ENCODE measurements around the gene RP2. TPM values are rescaled to one million over a fixed set of nuclear protein-coding genes. Genes with fewer than 3 reads are reported as not detected.

The RP2 gene
- 8.7 TPM for polyA plus RNA-seq

GRCh38 chrX:46836701-46837557, at the start of gene RP2:
Gene RP2 (plus strand): TSS chrX:46837043. CDS start chrX:46837101, 58 bp downstream.
- H3K36me3 Mint-ChIP-seq, result no peaks in the 10 kb centered on the region
- peak within 1 kb of the TSS; percentile 93 to 99 (median 96) for H3K4me3 Mint-ChIP-seq
- peak within 1 kb of the TSS; percentile 96 to 98 (median 97) for H3K27ac Mint-ChIP-seq
- peaks cover 8 to 15% (median 10%) of the 10 kb centered on the region in 3 donors for H3K4me1 Mint-ChIP-seq
- no peaks in the 10 kb centered on the region for H3K9me3 Mint-ChIP-seq
- H3K27me3 Mint-ChIP-seq, result no peaks in the 10 kb centered on the region

GRCh38 chrX:46788902-46789301, 47.9 kb upstream of the RP2 start:
- Mint-ChIP-seq H3K27me3 (no peaks in the 10 kb centered on the region), H3K9me3 (peaks cover 0 to 3% (median 0%) of the 10 kb centered on the region in 3 donors), H3K27ac (no peak overlapping the region), H3K4me3 (peak overlapping the region in 1 of 4 donors; percentile 29), H3K4me1 (peaks cover 9 to 12% (median 11%) of the 10 kb centered on the region in 3 donors), H3K36me3 (no peaks in the 10 kb centered on the region)

GRCh38 chrX:46791927-46792809, 44.7 kb upstream of the RP2 start:
- peaks cover 11 to 15% (median 11%) of the 10 kb centered on the region in 3 donors for H3K4me1 Mint-ChIP-seq
- H3K27ac Mint-ChIP-seq, result no peak overlapping the region
- no peaks in the 10 kb centered on the region for H3K27me3 Mint-ChIP-seq
- H3K4me3 Mint-ChIP-seq, result peak overlapping the region; percentile 34 to 88 (median 56)
- no peaks in the 10 kb centered on the region for H3K9me3 Mint-ChIP-seq
- no peaks in the 10 kb centered on the region for H3K36me3 Mint-ChIP-seq

GRCh38 chrX:46792810-46793188, 44.0 kb upstream of the RP2 start:
- no peak overlapping the region for H3K27ac Mint-ChIP-seq
- H3K27me3 Mint-ChIP-seq, result no peaks in the 10 kb centered on the region
- H3K4me1 Mint-ChIP-seq, result peaks cover 11 to 15% (median 11%) of the 10 kb centered on the region in 3 donors
- no peaks in the 10 kb centered on the region for H3K36me3 Mint-ChIP-seq
- H3K4me3 Mint-ChIP-seq, result peak overlapping the region; percentile 34 to 88 (median 56)
- H3K9me3 Mint-ChIP-seq, result no peaks in the 10 kb centered on the region

- no peaks in the 10 kb centered on the region for H3K27me3 Mint-ChIP-seq
- no peaks in the 10 kb centered on the region for H3K36me3 Mint-ChIP-seq
- no peak overlapping the region for H3K27ac Mint-ChIP-seq
- peak overlapping the region in 1 of 4 donors; percentile 84 for H3K4me3 Mint-ChIP-seq
- peaks cover 11 to 15% (median 11%) of the 10 kb centered on the region in 3 donors for H3K4me1 Mint-ChIP-seq
- no peaks in the 10 kb centered on the region for H3K9me3 Mint-ChIP-seq
Observed at GRCh38 chrX:46793386-46794143, 43.3 kb upstream of the RP2 start.

GRCh38 chrX:46796574-46797191, 40.2 kb upstream of the RP2 start:
- H3K4me1 Mint-ChIP-seq, result peaks cover 11 to 14% (median 11%) of the 10 kb centered on the region in 3 donors
- no peaks in the 10 kb centered on the region for H3K27me3 Mint-ChIP-seq
- no peaks in the 10 kb centered on the region for H3K9me3 Mint-ChIP-seq
- H3K36me3 Mint-ChIP-seq, result no peaks in the 10 kb centered on the region
- H3K4me3 Mint-ChIP-seq, result no peak overlapping the region
- H3K27ac Mint-ChIP-seq, result no peak overlapping the region

- Mint-ChIP-seq H3K4me3 (no peak overlapping the region), H3K9me3 (no peaks in the 10 kb centered on the region), H3K4me1 (no peaks in the 10 kb centered on the region), H3K27me3 (peaks cover 6% of the 10 kb centered on the region), H3K27ac (no peak overlapping the region), H3K36me3 (no peaks in the 10 kb centered on the region)
Observed at GRCh38 chrX:46803140-46803539, 33.7 kb upstream of the RP2 start.

GRCh38 chrX:46805270-46805669, 31.6 kb upstream of the RP2 start:
- peaks cover 6% of the 10 kb centered on the region for H3K27me3 Mint-ChIP-seq
- H3K4me3 Mint-ChIP-seq, result no peak overlapping the region
- no peak overlapping the region for H3K27ac Mint-ChIP-seq
- H3K9me3 Mint-ChIP-seq, result no peaks in the 10 kb centered on the region
- no peaks in the 10 kb centered on the region for H3K36me3 Mint-ChIP-seq
- no peaks in the 10 kb centered on the region for H3K4me1 Mint-ChIP-seq

GRCh38 chrX:46811121-46811520, 25.7 kb upstream of the RP2 start:
- no peaks in the 10 kb centered on the region for H3K36me3 Mint-ChIP-seq
- H3K4me3 Mint-ChIP-seq, result no peak overlapping the region
- H3K27me3 Mint-ChIP-seq, result peaks cover 8% of the 10 kb centered on the region
- no peaks in the 10 kb centered on the region for H3K4me1 Mint-ChIP-seq
- no peak overlapping the region for H3K27ac Mint-ChIP-seq
- no peaks in the 10 kb centered on the region for H3K9me3 Mint-ChIP-seq

- H3K4me1 Mint-ChIP-seq, result no peaks in the 10 kb centered on the region
- H3K27me3 Mint-ChIP-seq, result peaks cover 8% of the 10 kb centered on the region
- no peaks in the 10 kb centered on the region for H3K36me3 Mint-ChIP-seq
- H3K4me3 Mint-ChIP-seq, result no peak overlapping the region
- no peak overlapping the region for H3K27ac Mint-ChIP-seq
- no peaks in the 10 kb centered on the region for H3K9me3 Mint-ChIP-seq
Observed at GRCh38 chrX:46812445-46812844, 24.4 kb upstream of the RP2 start.

GRCh38 chrX:46814966-46815365, 21.9 kb upstream of the RP2 start:
- H3K27me3 Mint-ChIP-seq, result peaks cover 8% of the 10 kb centered on the region
- no peaks in the 10 kb centered on the region for H3K4me1 Mint-ChIP-seq
- H3K4me3 Mint-ChIP-seq, result no peak overlapping the region
- no peak overlapping the region for H3K27ac Mint-ChIP-seq
- H3K9me3 Mint-ChIP-seq, result no peaks in the 10 kb centered on the region
- no peaks in the 10 kb centered on the region for H3K36me3 Mint-ChIP-seq

GRCh38 chrX:46819136-46819535, 17.7 kb upstream of the RP2 start:
- no peaks in the 10 kb centered on the region for H3K4me1 Mint-ChIP-seq
- no peak overlapping the region for H3K27ac Mint-ChIP-seq
- H3K4me3 Mint-ChIP-seq, result no peak overlapping the region
- H3K9me3 Mint-ChIP-seq, result peaks cover 3 to 16% (median 6%) of the 10 kb centered on the region in 3 donors
- peaks cover 2% of the 10 kb centered on the region for H3K36me3 Mint-ChIP-seq
- H3K27me3 Mint-ChIP-seq, result peaks cover 7% of the 10 kb centered on the region

- Mint-ChIP-seq H3K36me3 (peaks cover 2% of the 10 kb centered on the region), H3K9me3 (peaks cover 3 to 16% (median 6%) of the 10 kb centered on the region in 3 donors), H3K27me3 (peaks cover 5% of the 10 kb centered on the region), H3K4me1 (peaks cover 0 to 1% (median 0%) of the 10 kb centered on the region in 3 donors), H3K27ac (no peak overlapping the region), H3K4me3 (no peak overlapping the region)
Observed at GRCh38 chrX:46820391-46821100, 16.3 kb upstream of the RP2 start.

GRCh38 chrX:46823481-46823880, 13.4 kb upstream of the RP2 start:
- H3K9me3 Mint-ChIP-seq, result peaks cover 3 to 16% (median 6%) of the 10 kb centered on the region in 3 donors
- H3K27me3 Mint-ChIP-seq, result peaks cover 5% of the 10 kb centered on the region
- peaks cover 0 to 1% (median 0%) of the 10 kb centered on the region in 3 donors for H3K4me1 Mint-ChIP-seq
- H3K4me3 Mint-ChIP-seq, result no peak overlapping the region
- peaks cover 2% of the 10 kb centered on the region for H3K36me3 Mint-ChIP-seq
- no peak overlapping the region for H3K27ac Mint-ChIP-seq

Data from IgD-negative memory B cell (primary cell).